Esophagus (tissue), 2 donors: ENCODE data around the gene ABHD17C. TPM values are rescaled to one million over a fixed set of nuclear protein-coding genes. Genes with fewer than 3 reads are reported as not detected.

Experiments used
- H3K27ac ChIP-seq, 2 donors: one replicate each; pipeline ENCODE4 v1.5.1; 2013; ENCODE audit warnings: low read depth in 2 of 2, mild to moderate bottlenecking in 2 of 2, inconsistent platforms in 1 of 2, low read length in 1 of 2, moderate library complexity in 1 of 2
- H3K27me3 ChIP-seq, 2 donors: one replicate each; pipeline ENCODE4 v1.6.1; 2013; ENCODE audit warnings: low read length in 2 of 2, control low read depth in 1 of 2, mild to moderate bottlenecking in 1 of 2; ENCODE audit not compliant: insufficient read depth in 2 of 2, control insufficient read depth in 1 of 2
- H3K36me3 ChIP-seq, 2 donors: one replicate each; pipeline ENCODE4 v1.6.1; 2013; ENCODE audit warnings: low read length in 1 of 2; ENCODE audit not compliant: control insufficient read depth in 2 of 2, insufficient read depth in 2 of 2
- H3K4me1 ChIP-seq, 2 donors: one replicate each; pipeline ENCODE4 v1.6.1; 2013; ENCODE audit warnings: low read length in 1 of 2; ENCODE audit not compliant: control insufficient read depth in 2 of 2, insufficient read depth in 2 of 2
- H3K4me3 ChIP-seq, 2 donors: one replicate each; pipeline ENCODE4 v1.5.1; 2013; ENCODE audit warnings: low read length in 2 of 2, mild to moderate bottlenecking in 2 of 2, low read depth in 1 of 2, moderate library complexity in 1 of 2
- H3K9me3 ChIP-seq, 2 donors: one replicate each; pipeline ENCODE4 v1.6.1; 2013; ENCODE audit warnings: mild to moderate bottlenecking in 2 of 2, low read depth in 1 of 2, low read length in 1 of 2, moderate library complexity in 1 of 2; ENCODE audit not compliant: control insufficient read depth in 2 of 2, insufficient read depth in 1 of 2
- WGBS, 2 donors: extraction: QIAGEN DNeasy Blood & Tissue Kit; methylation state at CpG; one replicate each; pipeline ENCODE4 v1.1.7; 2013; 5-methylcytosine and 5-hydroxymethylcytosine counted together
- polyA plus RNA-seq, 2 donors: library from polyadenylated mRNA; stranded (reverse); fragments of 200-250 nt; gene quantifications; one replicate each; pipeline ENCODE4 v1.2.3, GENCODE V29; 2013
- donor health status: healthy with polysubstance abuse.
- donor health status: Bipolar disorder and iron deficiency.

The ABHD17C gene
- polyA plus RNA-seq, 2 donors: 26.6 to 27.3 TPM

DNA sequence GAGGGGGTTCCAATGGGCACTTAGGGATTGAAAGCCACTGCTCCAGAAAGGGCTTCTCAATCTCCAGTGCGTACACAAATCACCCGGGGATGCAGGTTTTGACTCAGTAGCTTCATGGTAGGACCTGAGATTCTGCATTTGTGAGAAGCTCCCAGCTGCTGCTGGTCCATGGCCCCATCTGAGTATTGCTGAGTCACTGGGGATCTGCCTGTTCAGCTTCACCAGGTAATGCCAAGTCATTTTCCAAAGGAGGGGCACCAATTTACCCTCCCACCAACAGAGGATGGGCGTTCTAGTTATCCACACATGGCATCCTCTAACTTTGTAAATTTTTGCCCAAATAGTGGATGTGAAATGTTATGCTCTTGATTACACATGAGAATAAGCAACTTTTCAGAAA lies 71.2 kb downstream of the ABHD17C start:
- Histone ChIP-seq H3K9me3 (no peaks in the 10 kb centered on the region), H3K36me3 (no peaks in the 10 kb centered on the region), H3K27ac (no peak overlapping the region), H3K4me1 (no peaks in the 10 kb centered on the region), H3K27me3 (no peaks in the 10 kb centered on the region), H3K4me3 (no peak overlapping the region)
- WGBS, 2 donors: 88 to 96% methylated on average over 3 of the region's 3 CpGs

DNA sequence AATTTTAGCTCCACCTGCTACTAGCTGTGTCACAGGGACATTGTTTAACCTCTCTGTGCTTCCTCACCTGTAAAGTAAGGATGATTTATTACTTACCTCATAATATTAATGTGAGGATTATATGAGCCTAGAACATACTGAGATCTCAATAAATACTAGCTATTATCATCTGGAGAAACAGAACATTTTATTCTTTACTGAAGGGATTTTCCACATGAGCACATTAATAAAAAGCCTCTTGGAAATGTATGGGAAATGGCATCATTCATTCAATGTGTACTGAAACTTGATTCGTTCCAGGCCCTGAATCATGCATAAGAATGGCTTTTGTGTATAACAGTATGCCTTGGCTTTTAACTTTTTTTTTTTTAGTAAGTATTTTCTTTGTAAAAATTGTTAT lies 73.0 kb downstream of the ABHD17C start:
- Histone ChIP-seq H3K9me3 (no peaks in the 10 kb centered on the region), H3K27me3 (no peaks in the 10 kb centered on the region), H3K36me3 (no peaks in the 10 kb centered on the region), H3K27ac (no peak overlapping the region), H3K4me1 (no peaks in the 10 kb centered on the region), H3K4me3 (no peak overlapping the region)
- 53 to 69% methylated on average over 1 of the region's 1 CpG for WGBS, 2 donors

GRCh38 chr15:80769153-80769828 lies 74.2 kb downstream of the ABHD17C start:
- Histone ChIP-seq H3K36me3 (no peaks in the 10 kb centered on the region), H3K27ac (no peak overlapping the region), H3K4me3 (no peak overlapping the region), H3K9me3 (no peaks in the 10 kb centered on the region), H3K27me3 (no peaks in the 10 kb centered on the region), H3K4me1 (no peaks in the 10 kb centered on the region)
- WGBS, 2 donors: 81 to 83% methylated on average over 7 of the region's 7 CpGs

- Histone ChIP-seq H3K36me3 (no peaks in the 10 kb centered on the region), H3K27ac (no peak overlapping the region), H3K27me3 (no peaks in the 10 kb centered on the region), H3K4me1 (no peaks in the 10 kb centered on the region), H3K4me3 (no peak overlapping the region), H3K9me3 (no peaks in the 10 kb centered on the region)
- WGBS, 2 donors: 78 to 83% methylated on average over 7 of the region's 7 CpGs
Observed at GRCh38 chr15:80769829-80770705, 75.0 kb downstream of the ABHD17C start.

- Histone ChIP-seq H3K27me3 (no peaks in the 10 kb centered on the region), H3K9me3 (no peaks in the 10 kb centered on the region), H3K36me3 (no peaks in the 10 kb centered on the region), H3K27ac (no peak overlapping the region), H3K4me3 (no peak overlapping the region), H3K4me1 (peaks cover 0 to 8% of the 10 kb centered on the region in 2 donors)
- WGBS, 2 donors: 80 to 83% methylated on average over 8 of the region's 8 CpGs
Observed at GRCh38 chr15:80773122-80773551, 78.0 kb downstream of the ABHD17C start.

- H3K4me1 ChIP-seq: peaks cover 0 to 11% of the 10 kb centered on the region in 2 donors
- no peak overlapping the region for H3K27ac ChIP-seq
- H3K27me3 ChIP-seq: no peaks in the 10 kb centered on the region
- H3K36me3 ChIP-seq: no peaks in the 10 kb centered on the region
- H3K9me3 ChIP-seq: no peaks in the 10 kb centered on the region
- H3K4me3 ChIP-seq: no peak overlapping the region
- 75 to 77% methylated on average over 5 of the region's 5 CpGs for WGBS, 2 donors
Observed at GRCh38 chr15:80773792-80774352, 78.8 kb downstream of the ABHD17C start.

DNA sequence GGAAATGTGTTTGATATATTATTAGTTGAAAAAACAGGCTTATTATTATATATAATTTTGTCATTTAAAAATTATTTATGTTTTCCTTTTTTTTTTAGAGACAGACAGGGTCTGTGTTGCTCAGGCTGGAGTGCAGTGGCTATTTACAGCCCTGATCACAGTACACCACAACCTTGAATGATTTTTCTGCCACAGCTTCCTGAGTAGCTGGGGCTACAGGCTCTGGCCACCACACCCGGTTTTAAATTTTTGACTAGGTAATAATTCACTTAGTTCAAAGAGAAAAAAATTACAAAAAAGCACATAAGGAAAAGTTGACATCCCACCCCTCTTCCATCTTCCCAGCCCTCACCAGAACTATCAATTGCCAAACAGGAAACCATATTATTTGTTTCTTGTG lies 79.4 kb downstream of the ABHD17C start:
- Histone ChIP-seq H3K4me3 (no peak overlapping the region), H3K36me3 (no peaks in the 10 kb centered on the region), H3K4me1 (peaks cover 0 to 11% of the 10 kb centered on the region in 2 donors), H3K27ac (no peak overlapping the region), H3K9me3 (no peaks in the 10 kb centered on the region), H3K27me3 (no peaks in the 10 kb centered on the region)
- WGBS, 2 donors: 25 to 48% methylated on average over 1 of the region's 1 CpG

DNA sequence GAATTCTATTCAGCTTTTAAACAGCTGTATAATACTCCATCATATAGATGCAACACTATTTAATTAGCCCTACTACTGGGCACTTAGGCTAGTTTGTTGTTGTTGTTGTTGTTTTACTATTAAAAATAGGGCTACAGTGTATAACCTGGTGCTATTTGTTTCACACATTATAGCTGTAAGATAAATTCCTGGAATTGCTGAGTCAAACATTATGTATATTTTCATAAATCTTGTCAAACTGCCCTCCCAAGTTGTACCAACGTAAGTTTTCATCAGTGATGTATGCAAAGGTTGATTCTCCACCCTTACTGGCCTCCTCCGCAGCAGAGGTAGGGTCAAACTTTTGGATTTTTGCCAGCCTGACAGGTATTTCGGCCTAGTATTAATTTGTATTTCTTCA lies 80.2 kb downstream of the ABHD17C start:
- Histone ChIP-seq H3K4me1 (peaks cover 2 to 18% of the 10 kb centered on the region in 2 donors), H3K27me3 (no peaks in the 10 kb centered on the region), H3K36me3 (no peaks in the 10 kb centered on the region), H3K9me3 (no peaks in the 10 kb centered on the region), H3K27ac (no peak overlapping the region), H3K4me3 (no peak overlapping the region)
- WGBS, 2 donors: 92 to 93% methylated on average over 3 of the region's 3 CpGs

- H3K4me3 ChIP-seq: no peak overlapping the region
- WGBS, 2 donors: 26 to 29% methylated on average over 5 of the region's 5 CpGs
- peak overlapping the region; percentile 77 to 88 for H3K27ac ChIP-seq
- H3K9me3 ChIP-seq: no peaks in the 10 kb centered on the region
- H3K36me3 ChIP-seq: no peaks in the 10 kb centered on the region
- peaks cover 7 to 22% of the 10 kb centered on the region in 2 donors for H3K4me1 ChIP-seq
- no peaks in the 10 kb centered on the region for H3K27me3 ChIP-seq
Observed at GRCh38 chr15:80776420-80777045, 81.4 kb downstream of the ABHD17C start.
